A673 (cell line): ENCODE results near the gene PDGFRB. TPM values are rescaled to one million over a fixed set of nuclear protein-coding genes. Genes with fewer than 3 reads are reported as not detected.
A peak's percentile ranks its signal among the peaks of the same experiment; 100 is the strongest.

ENCODE experiments used
- BruUV-seq: library from RNA; stranded (reverse); fragments of 400-500 nt; replicated peaks from 2 replicates; lab custom pipeline; 2021; lab: Mats Ljungman, UMichigan
- CTCF ChIA-PET: fragments of 300-600 bp; sonication (Branson Sonifier 250); formaldehyde crosslinking; loops from one replicate; lab custom pipeline; 2022; ENCODE audit warnings: antibody characterized with exemption; lab: Charles Lee
- POLR2A ChIA-PET: fragments of 300-600 bp; sonication (Branson Sonifier 250); formaldehyde crosslinking; loops from one replicate; lab custom pipeline; 2022; ENCODE audit warnings: antibody characterized with exemption; ENCODE audit not compliant: low non-redundant PET; lab: Charles Lee
- DNase-seq: peaks from one replicate; pipeline ENCODE4 v3.0.0-alpha.2; 2015; ENCODE audit warnings: low spot score
- H3K27ac ChIP-seq: fragments of 200-600 bp; sonication (generic); 2 replicates; pipeline ENCODE4 v1.5.1; 2016; ENCODE audit warnings: mixed run types, low read depth, mild to moderate bottlenecking, mixed read lengths, antibody characterized with exemption, low read length; ENCODE audit not compliant: poor library complexity, severe bottlenecking
- H3K27me3 ChIP-seq: fragments of 200-600 bp; sonication (generic); replicated peaks from 2 replicates; pipeline ENCODE4 v1.6.1; 2017; ENCODE audit warnings: mixed run types, low read depth, mild to moderate bottlenecking, mixed read lengths, antibody characterized with exemption, low read length; ENCODE audit not compliant: insufficient read depth, poor library complexity
- H3K36me3 ChIP-seq: fragments of 200-600 bp; sonication (generic); 2 replicates; pipeline ENCODE4 v1.6.1; 2016; ENCODE audit warnings: mixed run types, mild to moderate bottlenecking, mixed read lengths, antibody characterized with exemption, low read length; ENCODE audit not compliant: insufficient read depth, poor library complexity, severe bottlenecking
- H3K4me1 ChIP-seq: fragments of 200-600 bp; sonication (generic); 2 replicates; pipeline ENCODE4 v1.6.1; 2017; ENCODE audit warnings: mixed run types, mild to moderate bottlenecking, mixed read lengths, antibody characterized with exemption, low read length; ENCODE audit not compliant: insufficient read depth, poor library complexity, severe bottlenecking
- H3K4me3 ChIP-seq: fragments of 200-600 bp; sonication (generic); 2 replicates; pipeline ENCODE4 v1.5.1; 2016; ENCODE audit warnings: low read depth, mixed run types, mild to moderate bottlenecking, mixed read lengths, low read length; ENCODE audit not compliant: poor library complexity, severe bottlenecking
- H3K9me3 ChIP-seq: fragments of 200-600 bp; sonication (generic); 2 replicates; pipeline ENCODE4 v1.6.1; 2016; ENCODE audit warnings: mixed run types, low read depth, mild to moderate bottlenecking, mixed read lengths, antibody characterized with exemption, low read length; ENCODE audit not compliant: poor library complexity, severe bottlenecking
- EZH2 ChIP-seq: fragments of 200-600 bp; sonication (generic); IDR thresholded peaks from 2 replicates; pipeline ENCODE4 v1.6.1; 2017; ENCODE audit warnings: borderline replicate concordance, low read depth, mild to moderate bottlenecking, mixed read lengths, antibody characterized with exemption, low read length; ENCODE audit not compliant: poor library complexity, severe bottlenecking
- intact Hi-C: fragments of 100-400 bp; cut with micrococcal nuclease; formaldehyde crosslinking; loops from one replicate; pipeline ENCODE4 v1.10.0; 2022; ENCODE audit not compliant: unreplicated experiment
- total RNA-seq: library from RNA; stranded (reverse); gene quantifications from 2 replicates; pipeline ENCODE4 v1.2.3, GENCODE V29; 2021
- TF ChIP-seq, protein P1 (sequence below): fragments of 300-800, 200-600 bp; sonication (generic); conservative IDR thresholded peaks from 2 replicates; pipeline ENCODE4 v1.5.1; 2017; ENCODE audit warnings: low read depth, mild to moderate bottlenecking, antibody characterized with exemption, low read length, moderate library complexity, mixed read lengths

The PDGFRB gene
- total RNA-seq, 1 experiment from 2014 or later = 25.9 TPM

DNA sequence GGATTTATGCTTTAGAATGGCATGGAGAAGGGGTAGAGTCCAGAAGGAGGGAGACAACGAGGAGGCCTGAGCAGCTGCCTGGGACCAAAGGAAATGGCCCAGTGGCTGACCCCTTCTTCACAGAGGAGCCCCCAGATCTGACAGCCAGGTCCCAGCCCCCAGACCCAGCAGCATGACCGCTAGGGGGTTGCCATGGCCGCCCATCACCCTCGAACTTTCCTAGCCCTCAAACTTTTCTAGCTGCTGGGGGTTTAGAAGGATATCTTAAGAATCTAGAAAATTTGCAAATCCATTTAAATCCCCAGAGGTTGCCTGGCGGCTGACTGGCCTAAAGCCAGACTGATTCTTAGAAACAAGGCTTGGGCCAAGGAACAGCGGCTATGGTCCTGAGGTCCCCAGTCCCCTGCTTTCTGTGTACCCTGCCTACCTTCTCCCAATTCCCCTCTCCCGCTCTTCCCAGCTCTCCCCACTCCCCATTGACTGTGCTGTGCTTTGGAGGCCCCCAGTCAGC is 972 bp downstream of the PDGFRB start:
- Histone ChIP-seq H3K27me3 (no peaks in the 10 kb centered on the region), H3K36me3 (no peaks in the 10 kb centered on the region), H3K27ac (peak overlapping the region; percentile 75), H3K9me3 (no peaks in the 10 kb centered on the region), H3K4me1 (peaks cover 42% of the 10 kb centered on the region), H3K4me3 (peak overlapping the region; percentile 47)
- intact Hi-C loops = no loop called here
- TF ChIP-seq EZH2 = no peak
- TF ChIP-seq, protein P1, sequence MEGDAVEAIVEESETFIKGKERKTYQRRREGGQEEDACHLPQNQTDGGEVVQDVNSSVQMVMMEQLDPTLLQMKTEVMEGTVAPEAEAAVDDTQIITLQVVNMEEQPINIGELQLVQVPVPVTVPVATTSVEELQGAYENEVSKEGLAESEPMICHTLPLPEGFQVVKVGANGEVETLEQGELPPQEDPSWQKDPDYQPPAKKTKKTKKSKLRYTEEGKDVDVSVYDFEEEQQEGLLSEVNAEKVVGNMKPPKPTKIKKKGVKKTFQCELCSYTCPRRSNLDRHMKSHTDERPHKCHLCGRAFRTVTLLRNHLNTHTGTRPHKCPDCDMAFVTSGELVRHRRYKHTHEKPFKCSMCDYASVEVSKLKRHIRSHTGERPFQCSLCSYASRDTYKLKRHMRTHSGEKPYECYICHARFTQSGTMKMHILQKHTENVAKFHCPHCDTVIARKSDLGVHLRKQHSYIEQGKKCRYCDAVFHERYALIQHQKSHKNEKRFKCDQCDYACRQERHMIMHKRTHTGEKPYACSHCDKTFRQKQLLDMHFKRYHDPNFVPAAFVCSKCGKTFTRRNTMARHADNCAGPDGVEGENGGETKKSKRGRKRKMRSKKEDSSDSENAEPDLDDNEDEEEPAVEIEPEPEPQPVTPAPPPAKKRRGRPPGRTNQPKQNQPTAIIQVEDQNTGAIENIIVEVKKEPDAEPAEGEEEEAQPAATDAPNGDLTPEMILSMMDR = no peak
- DNase-seq = peak; percentile 53
- CTCF ChIA-PET = no interaction called here
- POLR2A ChIA-PET = no interaction called here
- TSS peak; percentile 47 for BruUV-seq

DNA sequence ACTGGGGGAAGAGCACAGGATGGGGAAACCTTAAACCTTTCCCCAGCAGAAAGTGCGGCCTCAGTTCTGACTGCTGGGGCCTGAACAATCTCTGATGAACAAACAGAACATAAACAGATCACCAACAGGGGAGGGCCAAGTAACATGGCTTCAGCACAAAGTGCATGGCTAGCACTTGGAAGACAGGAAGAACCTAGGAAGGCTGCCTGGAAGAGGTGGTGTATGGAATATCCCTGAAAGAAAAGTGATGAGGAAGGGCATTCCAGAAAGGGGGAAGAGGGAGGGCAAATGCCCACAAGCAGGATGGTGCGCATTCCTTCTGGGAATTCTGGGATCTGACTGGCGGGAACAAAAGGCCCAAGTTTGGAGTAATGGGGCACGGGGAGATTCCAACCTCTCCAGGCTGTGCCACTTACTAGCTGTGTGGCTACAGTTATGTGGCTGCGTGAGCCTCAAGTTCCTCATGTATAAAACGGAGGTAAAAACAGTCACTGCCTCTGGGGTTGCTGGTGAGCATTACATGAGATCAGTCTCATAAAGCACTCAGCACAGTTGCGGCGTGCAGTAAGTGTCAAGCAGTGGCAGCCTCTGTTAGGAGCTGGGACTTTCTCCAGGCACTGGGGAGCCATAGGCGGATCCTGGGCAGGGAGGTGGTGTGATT is 1.6 kb downstream of the PDGFRB start:
- Histone ChIP-seq H3K4me1 (peaks cover 38% of the 10 kb centered on the region), H3K36me3 (no peaks in the 10 kb centered on the region), H3K9me3 (no peaks in the 10 kb centered on the region), H3K27me3 (no peaks in the 10 kb centered on the region), H3K27ac (peak overlapping the region; percentile 75), H3K4me3 (peak overlapping the region; percentile 47)
- CTCF ChIA-PET = no interaction called here
- intact Hi-C loops = no loop called here
- BruUV-seq = no TSS peak
- TF ChIP-seq, protein P1 = no peak
- no peak for TF ChIP-seq EZH2
- POLR2A ChIA-PET = no interaction called here
- DNase-seq = peak; percentile 50

DNA sequence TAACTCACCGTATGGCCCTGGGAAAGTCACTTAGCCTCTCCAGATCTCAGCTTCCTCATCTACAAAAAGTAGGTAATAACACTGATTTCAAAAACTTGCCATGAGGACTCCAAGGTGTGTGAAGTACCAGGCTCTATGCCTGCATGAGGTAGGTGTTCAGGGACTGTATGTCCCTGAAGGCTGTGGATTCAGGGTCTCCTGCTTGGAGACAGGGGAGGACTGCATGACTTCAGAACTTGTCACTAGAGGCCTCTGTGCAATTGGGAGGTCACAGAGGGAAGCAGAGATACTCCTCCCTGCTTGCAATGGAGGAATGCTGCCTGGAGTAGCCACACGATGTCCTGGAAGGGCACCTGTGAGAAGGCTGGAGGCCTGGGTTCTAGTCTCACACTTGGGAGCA is 2.2 kb downstream of the PDGFRB start:
- Histone ChIP-seq H3K9me3 (no peaks in the 10 kb centered on the region), H3K27ac (no peak overlapping the region), H3K4me3 (no peak overlapping the region), H3K27me3 (no peaks in the 10 kb centered on the region), H3K4me1 (peaks cover 33% of the 10 kb centered on the region), H3K36me3 (no peaks in the 10 kb centered on the region)
- intact Hi-C loops = no loop called here
- TF ChIP-seq EZH2 = no peak
- TF ChIP-seq, protein P1 = no peak
- BruUV-seq = no TSS peak
- DNase-seq = no peak
- ChIA-PET CTCF (no interaction called here), POLR2A (no interaction called here)
